Gastrocnemius medialis (tissue), 4 donors: ENCODE data around the gene SMARCD3. TPM values are rescaled to one million over a fixed set of nuclear protein-coding genes. Genes with fewer than 3 reads are reported as not detected.

Experiments
- ATAC-seq, 2 donors: fragments of 150-250 bp; one replicate each; pipeline ENCODE4 v1.9.1; 2016
- DNase-seq, 2 donors: peaks; one replicate each; pipeline ENCODE4 v3.0.0-alpha.2; 2019
- H3K27ac ChIP-seq, 4 donors: fragments of 200-600 bp; sonication (generic); 1 replicate in 1 of 4; 2 replicates in 3 of 4; pipeline ENCODE4 v1.5.1; 2016 to 2018; ENCODE audit warnings: mild to moderate bottlenecking in 2 of 4, moderate library complexity in 1 of 4
- H3K27me3 ChIP-seq, 3 donors: fragments of 200-600 bp; sonication (generic) in 2 of 3; 1 replicate in 1 of 3; 2 replicates in 2 of 3; pipeline versions ENCODE4 v1.5.1 to v1.6.0; 2016 to 2019; ENCODE audit warnings: mild to moderate bottlenecking in 1 of 3, moderate library complexity in 1 of 3
- H3K36me3 ChIP-seq, 2 donors: fragments of 200-600 bp; sonication (generic) in 1 of 2; one replicate each; pipeline ENCODE4 v1.5.1; 2017 to 2018
- H3K4me1 ChIP-seq, 2 donors: fragments of 200-600 bp; sonication (generic) in 1 of 2; one replicate each; pipeline ENCODE4 v1.5.1; 2016 to 2017; ENCODE audit warnings: mild to moderate bottlenecking in 2 of 2
- H3K4me3 ChIP-seq, 4 donors: fragments of 200-600 bp; sonication (generic) in 3 of 4; 1 replicate in 1 of 4; 2 replicates in 3 of 4; pipeline ENCODE4 v1.5.1; 2016 to 2019; ENCODE audit warnings: mild to moderate bottlenecking in 2 of 4
- H3K9me3 ChIP-seq, 3 donors: fragments of 200-600 bp; sonication (generic) in 2 of 3; 1 replicate in 1 of 3; 2 replicates in 2 of 3; pipeline ENCODE4 v1.5.1; 2016 to 2019
- POLR2A ChIP-seq, 2 donors: fragments of 450-650 bp; IDR thresholded peaks; one replicate each; pipeline ENCODE4 v1.6.1; 2017; ENCODE audit warnings: antibody characterized with exemption in 2 of 2, mild to moderate bottlenecking in 2 of 2, moderate library complexity in 2 of 2
- in situ Hi-C, 4 donors: fragments of 200-750 bp; cut with MboI; loops; one replicate each; pipeline versions ENCODE4 v1.15.0 to v1.8.0; 2017; ENCODE audit warnings: low sequenced_read_pairs in 4 of 4
- intact Hi-C: fragments of 100-400 bp; cut with DNase I; formaldehyde crosslinking; loops from one replicate; pipeline ENCODE4 v1.15.1; 2023; ENCODE audit warnings: low total_unique reads
- total RNA-seq, 4 donors: library from RNA; depleted of rRNA; stranded (reverse); fragments of >200 nt; gene quantifications; one replicate each; pipeline versions ENCODE4 v1.1.0 to v1.2.3, GENCODE V29; 2016
- TF ChIP-seq, protein P1 (sequence below), 5 experiments: fragments of 450-650 bp in 3 of 5; fragments of 200-600 bp in 2 of 5; sonication (generic) in 2 of 5; IDR thresholded peaks in 4 of 5; conservative IDR thresholded peaks in 1 of 5; 1 replicate in 4 of 5; 2 replicates in 1 of 5; pipeline ENCODE4 v1.5.1; 2016 to 2019; ENCODE audit warnings: antibody characterized with exemption in 5 of 5, mild to moderate bottlenecking in 3 of 5, moderate library complexity in 3 of 5

SMARCD3 gene
- total RNA-seq, 4 donors from 2014 or later: 41.8 to 103 (median 75.4) TPM

- H3K36me3 ChIP-seq: peaks cover 0 to 49% of the 10 kb centered on the region in 2 donors
- ATAC-seq (no peak), DNase-seq (no peak)
- no peaks in the 10 kb centered on the region for H3K27me3 ChIP-seq
- H3K9me3 ChIP-seq: no peaks in the 10 kb centered on the region
- intact Hi-C loops (loop anchor here (10.0 kb wide), 1 partner anchor 878 kb away; the partner anchor contains the start of gene REPIN1), in situ Hi-C loops (no loop called here)
- peaks cover 48 to 50% of the 10 kb centered on the region in 2 donors for H3K4me1 ChIP-seq
- no peak overlapping the region for H3K4me3 ChIP-seq
- H3K27ac ChIP-seq: peak overlapping the region in 2 of 4 donors; percentile 37 to 99
- TF ChIP-seq, protein P1, sequence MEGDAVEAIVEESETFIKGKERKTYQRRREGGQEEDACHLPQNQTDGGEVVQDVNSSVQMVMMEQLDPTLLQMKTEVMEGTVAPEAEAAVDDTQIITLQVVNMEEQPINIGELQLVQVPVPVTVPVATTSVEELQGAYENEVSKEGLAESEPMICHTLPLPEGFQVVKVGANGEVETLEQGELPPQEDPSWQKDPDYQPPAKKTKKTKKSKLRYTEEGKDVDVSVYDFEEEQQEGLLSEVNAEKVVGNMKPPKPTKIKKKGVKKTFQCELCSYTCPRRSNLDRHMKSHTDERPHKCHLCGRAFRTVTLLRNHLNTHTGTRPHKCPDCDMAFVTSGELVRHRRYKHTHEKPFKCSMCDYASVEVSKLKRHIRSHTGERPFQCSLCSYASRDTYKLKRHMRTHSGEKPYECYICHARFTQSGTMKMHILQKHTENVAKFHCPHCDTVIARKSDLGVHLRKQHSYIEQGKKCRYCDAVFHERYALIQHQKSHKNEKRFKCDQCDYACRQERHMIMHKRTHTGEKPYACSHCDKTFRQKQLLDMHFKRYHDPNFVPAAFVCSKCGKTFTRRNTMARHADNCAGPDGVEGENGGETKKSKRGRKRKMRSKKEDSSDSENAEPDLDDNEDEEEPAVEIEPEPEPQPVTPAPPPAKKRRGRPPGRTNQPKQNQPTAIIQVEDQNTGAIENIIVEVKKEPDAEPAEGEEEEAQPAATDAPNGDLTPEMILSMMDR (IDR thresholded peaks at IDR 0.05 in 4 of 5, conservative IDR thresholded peaks at IDR 0.05 in 1 of 5): no peak
- no peak for TF ChIP-seq POLR2A (IDR thresholded peaks at IDR 0.05)
Measured at GRCh38 chr7:151243045-151243349, 5.5 kb downstream of the SMARCD3 start.

- peaks cover 0 to 55% of the 10 kb centered on the region in 2 donors for H3K36me3 ChIP-seq
- H3K4me3 ChIP-seq: no peak overlapping the region
- H3K4me1 ChIP-seq: peaks cover 48 to 53% of the 10 kb centered on the region in 2 donors
- H3K27ac ChIP-seq: peak overlapping the region in 1 of 4 donors; percentile 99
- intact Hi-C loops: loop anchor here (10.0 kb wide), 1 partner anchor 878 kb away; the partner anchor contains the start of gene REPIN1
- no peak for DNase-seq
- TF ChIP-seq POLR2A (IDR thresholded peaks at IDR 0.05): no peak
- TF ChIP-seq, protein P1 (IDR thresholded peaks at IDR 0.05 in 4 of 5, conservative IDR thresholded peaks at IDR 0.05 in 1 of 5): no peak
- no peak for ATAC-seq
- no peaks in the 10 kb centered on the region for H3K9me3 ChIP-seq
- H3K27me3 ChIP-seq: no peaks in the 10 kb centered on the region
- in situ Hi-C loops: no loop called here
Measured at GRCh38 chr7:151242159-151243044, 6.1 kb downstream of the SMARCD3 start.

DNA sequence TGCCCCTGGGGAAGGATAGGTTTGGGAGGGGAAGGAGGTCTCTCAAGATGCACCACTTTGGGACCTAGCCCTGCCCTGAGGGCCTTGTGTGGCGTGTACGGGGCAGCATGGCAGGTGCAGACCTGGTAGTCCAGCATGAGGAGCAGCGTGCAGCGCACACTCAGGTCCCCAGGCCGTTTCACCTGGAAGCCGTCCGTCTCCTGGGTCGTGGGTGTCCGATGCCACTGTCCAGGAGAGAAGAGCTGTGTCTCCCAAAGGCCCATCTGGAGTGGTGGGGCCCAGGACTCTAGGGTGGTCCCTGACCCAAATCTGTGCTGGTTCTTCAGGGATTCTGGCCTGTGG is 6.8 kb downstream of the SMARCD3 start:
- H3K9me3 ChIP-seq: no peaks in the 10 kb centered on the region
- intact Hi-C loops (loop anchor here (10.0 kb wide), 1 partner anchor 877 kb away; the partner anchor contains the start of gene REPIN1), in situ Hi-C loops (no loop called here)
- TF ChIP-seq, protein P1 (IDR thresholded peaks at IDR 0.05 in 4 of 5, conservative IDR thresholded peaks at IDR 0.05 in 1 of 5): no peak
- TF ChIP-seq POLR2A (IDR thresholded peaks at IDR 0.05): no peak
- ATAC-seq (no peak), DNase-seq (no peak)
- no peak overlapping the region for H3K4me3 ChIP-seq
- peak overlapping the region in 3 of 4 donors; percentile 5 to 99 (median 45) for H3K27ac ChIP-seq
- H3K4me1 ChIP-seq: peaks cover 47 to 49% of the 10 kb centered on the region in 2 donors
- H3K36me3 ChIP-seq: peaks cover 0 to 62% of the 10 kb centered on the region in 2 donors
- H3K27me3 ChIP-seq: no peaks in the 10 kb centered on the region

DNA sequence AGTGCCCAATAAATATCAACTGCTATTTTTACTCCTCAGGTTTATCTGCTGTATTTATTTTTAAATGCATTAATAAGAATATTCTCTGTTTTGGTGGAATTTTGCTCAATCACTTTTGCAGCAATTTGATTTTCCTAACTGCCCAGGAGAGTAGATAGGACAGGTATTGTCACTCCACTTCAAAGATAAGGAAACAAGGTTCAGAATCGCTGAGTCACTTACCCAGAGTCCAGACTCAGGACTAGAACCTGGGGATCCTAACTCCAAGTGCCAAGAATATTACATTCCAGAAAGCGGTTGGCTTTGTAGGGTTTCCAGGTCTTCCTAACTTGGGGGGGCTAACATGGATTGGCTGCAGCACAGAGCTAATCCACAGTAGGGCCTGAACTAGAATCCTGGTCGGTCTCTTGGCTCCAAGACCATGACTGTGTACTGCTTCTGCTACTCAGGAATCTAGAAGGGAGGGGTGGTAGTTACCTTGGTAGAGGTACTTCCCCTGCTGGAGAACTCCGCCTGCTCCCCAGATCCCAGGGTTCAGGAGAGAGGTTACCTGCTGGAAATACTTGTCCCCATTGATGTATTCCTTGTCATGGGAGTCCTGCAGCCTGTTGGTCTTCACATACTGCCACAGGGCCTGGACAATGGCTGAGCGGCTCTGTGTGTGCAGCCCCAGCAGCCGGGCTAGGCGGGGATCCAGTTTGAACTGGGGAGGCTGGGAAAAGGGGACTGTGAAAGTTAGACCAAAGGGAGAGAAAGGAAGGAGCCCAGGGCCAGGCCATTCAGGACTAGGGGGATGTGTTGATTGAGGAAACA is 7.3 kb downstream of the SMARCD3 start:
- TF ChIP-seq POLR2A (IDR thresholded peaks at IDR 0.05): no peak
- TF ChIP-seq, protein P1 (IDR thresholded peaks at IDR 0.05 in 4 of 5, conservative IDR thresholded peaks at IDR 0.05 in 1 of 5): no peak
- ATAC-seq (no peak), DNase-seq (no peak)
- Histone ChIP-seq H3K4me3 (no peak overlapping the region), H3K27me3 (no peaks in the 10 kb centered on the region), H3K9me3 (no peaks in the 10 kb centered on the region), H3K27ac (peak overlapping the region; percentile 5 to 99 (median 55)), H3K4me1 (peaks cover 41 to 43% of the 10 kb centered on the region in 2 donors), H3K36me3 (peaks cover 0 to 67% of the 10 kb centered on the region in 2 donors)
- in situ Hi-C loops (no loop called here), intact Hi-C loops (loop anchor here (10.0 kb wide), 1 partner anchor 876 kb away; the partner anchor contains the start of gene REPIN1)
